ENCODE results near the gene PLA2G12B.
"Not testable (repeated sequence)": the region's sequence is repeated elsewhere in the genome, so short reads cannot be mapped to it uniquely, and the experiment has no call there.

PLA2G12B gene

GRCh38 chr10:72935361-72935760 lies 19.2 kb downstream of the PLA2G12B start:
- no peak for DNase-seq (ENCODE audit: low spot score)

GRCh38 chr10:72932259-72933015 lies 22.2 kb downstream of the PLA2G12B start:
- no peak for DNase-seq (ENCODE audit: low spot score)

GRCh38 chr10:72930276-72930675 lies 24.3 kb downstream of the PLA2G12B start:
- no peak for DNase-seq (ENCODE audit: low spot score)

GRCh38 chr10:72928798-72929197 lies 25.8 kb downstream of the PLA2G12B start:
- no peak for DNase-seq (ENCODE audit: low spot score)

- DNase-seq (ENCODE audit: low spot score): no peak
Observed at GRCh38 chr10:72927485-72927884, 27.1 kb downstream of the PLA2G12B start.

- no peak for DNase-seq (ENCODE audit: low spot score)
Observed at GRCh38 chr10:72925951-72926465, 28.6 kb downstream of the PLA2G12B start.

GRCh38 chr10:72924351-72924750 lies 30.3 kb downstream of the PLA2G12B start:
- no peak for DNase-seq (ENCODE audit: low spot score)

- DNase-seq (ENCODE audit: low spot score): not testable (repeated sequence)
Observed at GRCh38 chr10:72921147-72921683, 33.4 kb downstream of the PLA2G12B start.

GRCh38 chr10:72918352-72918751 lies 36.3 kb downstream of the PLA2G12B start:
- no peak for DNase-seq (ENCODE audit: low spot score)

GRCh38 chr10:72917803-72918332 lies 36.7 kb downstream of the PLA2G12B start:
- DNase-seq (ENCODE audit: low spot score): not testable (repeated sequence)

GRCh38 chr10:72917201-72917600 lies 37.4 kb downstream of the PLA2G12B start:
- not testable (repeated sequence) for DNase-seq (ENCODE audit: low spot score)

GRCh38 chr10:72913287-72913686 lies 41.3 kb downstream of the PLA2G12B start:
- no peak for DNase-seq (ENCODE audit: low spot score)

GRCh38 chr10:72912736-72913135 lies 41.9 kb downstream of the PLA2G12B start:
- DNase-seq (ENCODE audit: low spot score): no peak

- DNase-seq (ENCODE audit: low spot score): no peak
Observed at GRCh38 chr10:72911758-72912157, 42.8 kb downstream of the PLA2G12B start.

- no peak for DNase-seq (ENCODE audit: low spot score)
Observed at GRCh38 chr10:72910705-72911104, 43.9 kb downstream of the PLA2G12B start.

- DNase-seq (ENCODE audit: low spot score): no peak
Observed at GRCh38 chr10:72906446-72906845, 48.2 kb downstream of the PLA2G12B start.

GRCh38 chr10:72904806-72905205 lies 49.8 kb downstream of the PLA2G12B start:
- DNase-seq (ENCODE audit: low spot score): no peak

GRCh38 chr10:72903941-72904446 lies 50.6 kb downstream of the PLA2G12B start:
- DNase-seq (ENCODE audit: low spot score): not testable (repeated sequence)

GRCh38 chr10:72899545-72899944 lies 55.1 kb downstream of the PLA2G12B start:
- DNase-seq (ENCODE audit: low spot score): no peak

GRCh38 chr10:72898616-72899015 lies 56.0 kb downstream of the PLA2G12B start:
- no peak for DNase-seq (ENCODE audit: low spot score)

GRCh38 chr10:72895236-72895850 lies 59.3 kb downstream of the PLA2G12B start:
- DNase-seq (ENCODE audit: low spot score): no peak

- no peak for DNase-seq (ENCODE audit: low spot score)
Observed at GRCh38 chr10:72893136-72893798, 61.3 kb downstream of the PLA2G12B start, which contains the start of gene OIT3. OIT3 (plus strand) TSS chr10:72893739; CDS start chr10:72893799, 60 bp downstream.
